Mesenchymal stem cell (in vitro differentiated cells and primary cell): ENCODE results near the gene CDC42BPG.

Experiments
- DNase-seq: peaks from one replicate; pipeline ENCODE4 v3.0.0-alpha.2; 2013
- H2AFZ ChIP-seq: one replicate; pipeline ENCODE4 v1.6.1; 2013; ENCODE audit warnings: low read depth, mild to moderate bottlenecking, control low read depth, inconsistent platforms, low read length, moderate library complexity
- H2AK5ac ChIP-seq: 2 replicates; pipeline ENCODE4 v1.6.1; 2013; ENCODE audit warnings: low read length, moderate library complexity, mild to moderate bottlenecking, inconsistent platforms; ENCODE audit not compliant: severe bottlenecking
- H2BK120ac ChIP-seq: one replicate; pipeline ENCODE4 v1.6.1; 2013; ENCODE audit warnings: low read depth, mild to moderate bottlenecking, inconsistent platforms, low read length, moderate library complexity
- H2BK12ac ChIP-seq, 2 experiments: one replicate each; pipeline ENCODE4 v1.6.1; 2013; ENCODE audit warnings: inconsistent platforms in 2 of 2, low read length in 2 of 2, mild to moderate bottlenecking in 2 of 2, moderate library complexity in 2 of 2, control low read depth in 1 of 2
- H2BK15ac ChIP-seq: one replicate; pipeline ENCODE4 v1.6.1; 2013; ENCODE audit warnings: mild to moderate bottlenecking, low read depth, inconsistent platforms; ENCODE audit not compliant: poor library complexity, severe bottlenecking
- H2BK5ac ChIP-seq: 2 replicates; pipeline ENCODE4 v1.6.1; 2013; ENCODE audit warnings: low read depth, mild to moderate bottlenecking, low read length, control low read depth, inconsistent platforms; ENCODE audit not compliant: poor library complexity, severe bottlenecking
- H3K14ac ChIP-seq, 2 experiments: one replicate each; pipeline ENCODE4 v1.6.1; 2013; ENCODE audit warnings: inconsistent platforms in 2 of 2, low read length in 2 of 2, control low read depth in 1 of 2, mild to moderate bottlenecking in 1 of 2, moderate library complexity in 1 of 2
- H3K18ac ChIP-seq, 2 experiments: one replicate each; pipeline ENCODE4 v1.6.1; 2013; ENCODE audit warnings: inconsistent platforms in 2 of 2, low read length in 2 of 2, control low read depth in 1 of 2, low read depth in 1 of 2, mild to moderate bottlenecking in 1 of 2
- H3K23ac ChIP-seq, 2 experiments: one replicate each; pipeline ENCODE4 v1.6.1; 2013; ENCODE audit warnings: inconsistent platforms in 2 of 2, low read length in 2 of 2, mild to moderate bottlenecking in 2 of 2, moderate library complexity in 2 of 2, control low read depth in 1 of 2
- H3K27ac ChIP-seq: 2 replicates; pipeline ENCODE4 v1.5.1; 2013; ENCODE audit warnings: mild to moderate bottlenecking, moderate library complexity, low read length, control low read depth, inconsistent platforms; ENCODE audit not compliant: poor library complexity, severe bottlenecking
- H3K27me3 ChIP-seq, 2 experiments: 2 replicates each; pipeline versions ENCODE4 v1.6.1 to v1.7.0; 2013; ENCODE audit warnings: low read length in 2 of 2, mild to moderate bottlenecking in 2 of 2, moderate library complexity in 2 of 2, control low read depth in 1 of 2, inconsistent platforms in 1 of 2; ENCODE audit not compliant: control insufficient read depth in 1 of 2, insufficient read depth in 1 of 2
- H3K36me3 ChIP-seq, 2 experiments: 2 replicates each; pipeline versions ENCODE4 v1.6.1 to v1.7.0; 2013; ENCODE audit warnings: low read length in 2 of 2, control low read depth in 1 of 2, inconsistent platforms in 1 of 2, low read depth in 1 of 2, mild to moderate bottlenecking in 1 of 2; ENCODE audit not compliant: insufficient read depth in 2 of 2, control insufficient read depth in 1 of 2
- H3K4ac ChIP-seq, 2 experiments: one replicate each; pipeline ENCODE4 v1.6.1; 2013; ENCODE audit warnings: inconsistent platforms in 2 of 2, low read length in 2 of 2, mild to moderate bottlenecking in 2 of 2, moderate library complexity in 2 of 2, control low read depth in 1 of 2, low read depth in 1 of 2
- H3K4me1 ChIP-seq: 2 replicates; pipeline ENCODE4 v1.6.1; 2013; ENCODE audit warnings: low read depth, low read length, control low read depth; ENCODE audit not compliant: control insufficient read depth, insufficient read depth
- H3K4me2 ChIP-seq: 2 replicates; pipeline ENCODE4 v1.6.1; 2013; ENCODE audit warnings: low read length, mild to moderate bottlenecking, inconsistent platforms; ENCODE audit not compliant: poor library complexity, severe bottlenecking
- H3K4me3 ChIP-seq, 2 experiments: 2 replicates each; pipeline versions ENCODE4 v1.5.1 to v1.7.0; 2013; ENCODE audit warnings: low read length in 2 of 2, mild to moderate bottlenecking in 2 of 2, control low read depth in 1 of 2, low read depth in 1 of 2; ENCODE audit not compliant: insufficient read depth in 1 of 2
- H3K79me1 ChIP-seq: replicated peaks from 2 replicates; pipeline ENCODE4 v1.6.1; 2013; ENCODE audit warnings: mild to moderate bottlenecking, control low read depth, low read length, inconsistent platforms; ENCODE audit not compliant: poor library complexity, severe bottlenecking
- H3K9ac ChIP-seq: 2 replicates; pipeline ENCODE4 v1.7.0; 2013; ENCODE audit warnings: mild to moderate bottlenecking, low read length, moderate library complexity
- H3K9me3 ChIP-seq: 2 replicates; pipeline ENCODE4 v1.7.0; 2013; ENCODE audit warnings: mild to moderate bottlenecking, low read length; ENCODE audit not compliant: control insufficient read depth
- H4K8ac ChIP-seq: one replicate; pipeline ENCODE4 v1.6.1; 2013; ENCODE audit warnings: inconsistent platforms, mild to moderate bottlenecking, low read length, moderate library complexity
- H4K91ac ChIP-seq: one replicate; pipeline ENCODE4 v1.6.1; 2013; ENCODE audit warnings: mild to moderate bottlenecking, low read length, inconsistent platforms
- WGBS: methylation state at CpG from one replicate; pipeline ENCODE4 v1.1.7; 2013; ENCODE audit warnings: mixed read lengths; 5-methylcytosine and 5-hydroxymethylcytosine counted together

The CDC42BPG gene

GRCh38 chr11:64843686-64844329, 645 bp downstream of the CDC42BPG start:
- no peak overlapping the region for H4K8ac ChIP-seq

GRCh38 chr11:64842851-64843685, 1.4 kb downstream of the CDC42BPG start:
- Histone ChIP-seq H2BK120ac (no peak overlapping the region), H2AK5ac (peak overlapping the region; percentile 92), H4K91ac (peak overlapping the region; percentile 70), H2BK12ac (peak overlapping the region in 1 of 2 experiments; percentile 96), H3K4me3 (no peak overlapping the region), H3K79me1 (peaks cover 3% of the 10 kb centered on the region), H2BK15ac (peak overlapping the region; percentile 26), H3K9ac (no peak overlapping the region), H3K4ac (no peak overlapping the region), H3K4me2 (no peak overlapping the region), H3K9me3 (no peaks in the 10 kb centered on the region), H2AFZ (peak overlapping the region; percentile 55), H4K8ac (peak overlapping the region; percentile 8), H3K4me1 (peaks cover 35% of the 10 kb centered on the region), H3K27me3 (no peaks in the 10 kb centered on the region), H3K23ac (peak overlapping the region in 1 of 2 experiments; percentile 96), H3K36me3 (peaks cover 0 to 24% of the 10 kb centered on the region in 2 experiments), H3K14ac (peak overlapping the region in 1 of 2 experiments; percentile 83), H3K27ac (peak overlapping the region; percentile 2), H2BK5ac (no peak overlapping the region), H3K18ac (peak overlapping the region; percentile 8 to 64)
- no peak for DNase-seq
- 73% methylated on average over 17 of the region's 19 CpGs for WGBS

More at GRCh38 chr11:64843686-64844329, 645 bp downstream of the CDC42BPG start:
- H3K4me1 ChIP-seq = peaks cover 42% of the 10 kb centered on the region
- H3K4me2 ChIP-seq = peak overlapping the region; percentile 74
- no peak overlapping the region for H3K27ac ChIP-seq
- WGBS = 72% methylated on average over 20 of the region's 27 CpGs
- no peak overlapping the region for H2BK5ac ChIP-seq
- H2BK15ac ChIP-seq = peak overlapping the region; percentile 23
- no peaks in the 10 kb centered on the region for H3K27me3 ChIP-seq
- peaks cover 0 to 17% of the 10 kb centered on the region in 2 experiments for H3K36me3 ChIP-seq
- no peak overlapping the region for H3K9ac ChIP-seq
- H3K23ac ChIP-seq = no peak overlapping the region
- peak overlapping the region in 1 of 2 experiments; percentile 76 for H3K18ac ChIP-seq
- H3K14ac ChIP-seq = peak overlapping the region in 1 of 2 experiments; percentile 64
- peak overlapping the region; percentile 18 for H2AFZ ChIP-seq
- H4K91ac ChIP-seq = no peak overlapping the region
- H3K4me3 ChIP-seq = peak overlapping the region in 1 of 2 experiments; percentile 59
- peak overlapping the region in 1 of 2 experiments; percentile 29 for H2BK12ac ChIP-seq
- peaks cover 3% of the 10 kb centered on the region for H3K79me1 ChIP-seq
- H3K4ac ChIP-seq = no peak overlapping the region
- H2AK5ac ChIP-seq = no peak overlapping the region
- no peaks in the 10 kb centered on the region for H3K9me3 ChIP-seq
- no peak for DNase-seq
- no peak overlapping the region for H2BK120ac ChIP-seq

GRCh38 chr11:64842366-64842759, 2.1 kb downstream of the CDC42BPG start:
- Histone ChIP-seq H3K4me2 (no peak overlapping the region), H3K27ac (peak overlapping the region; percentile 2), H4K8ac (no peak overlapping the region), H3K14ac (no peak overlapping the region), H3K4me3 (no peak overlapping the region), H3K27me3 (no peaks in the 10 kb centered on the region), H3K18ac (no peak overlapping the region), H2BK15ac (peak overlapping the region; percentile 56), H3K36me3 (peaks cover 0 to 28% of the 10 kb centered on the region in 2 experiments), H3K4me1 (peaks cover 34% of the 10 kb centered on the region), H2BK5ac (no peak overlapping the region), H2AFZ (no peak overlapping the region), H2BK12ac (peak overlapping the region; percentile 53 to 58), H3K9ac (no peak overlapping the region), H3K79me1 (peaks cover 3% of the 10 kb centered on the region), H2AK5ac (peak overlapping the region; percentile 57), H2BK120ac (no peak overlapping the region), H3K9me3 (no peaks in the 10 kb centered on the region), H3K4ac (no peak overlapping the region), H3K23ac (peak overlapping the region in 1 of 2 experiments; percentile 24), H4K91ac (no peak overlapping the region)
- 64% methylated on average over 5 of the region's 6 CpGs for WGBS
- DNase-seq = no peak
